ENCODE measurements around the gene CDR2.
"Not testable (repeated sequence)": the region's sequence is repeated elsewhere in the genome, so short reads cannot be mapped to it uniquely, and the experiment has no call there.

The CDR2 gene

GRCh38 chr16:22374311-22375116, at the start of gene CDR2:
CDR2 (minus strand) TSS chr16:22374619; CDS start chr16:22374309, 310 bp downstream.
- peak; percentile 92 for DNase-seq (ENCODE audit: low spot score)

GRCh38 chr16:22423716-22424115, 49.3 kb upstream of the CDR2 start:
- DNase-seq (ENCODE audit: low spot score): no peak

GRCh38 chr16:22421136-22421535, 46.7 kb upstream of the CDR2 start:
- DNase-seq (ENCODE audit: low spot score): no peak

- DNase-seq (ENCODE audit: low spot score): no peak
Measured at GRCh38 chr16:22420606-22421135, 46.3 kb upstream of the CDR2 start.

GRCh38 chr16:22419908-22420307, 45.5 kb upstream of the CDR2 start:
- no peak for DNase-seq (ENCODE audit: low spot score)

- DNase-seq (ENCODE audit: low spot score): no peak
Measured at GRCh38 chr16:22418826-22419225, 44.4 kb upstream of the CDR2 start.

- DNase-seq (ENCODE audit: low spot score): not testable (repeated sequence)
Measured at GRCh38 chr16:22417798-22418197, 43.4 kb upstream of the CDR2 start.

- no peak for DNase-seq (ENCODE audit: low spot score)
Measured at GRCh38 chr16:22417019-22417418, 42.6 kb upstream of the CDR2 start.

GRCh38 chr16:22413819-22414218, 39.4 kb upstream of the CDR2 start:
- no peak for DNase-seq (ENCODE audit: low spot score)

- no peak for DNase-seq (ENCODE audit: low spot score)
Measured at GRCh38 chr16:22407486-22407885, 33.1 kb upstream of the CDR2 start.

GRCh38 chr16:22402191-22402590, 27.8 kb upstream of the CDR2 start:
- no peak for DNase-seq (ENCODE audit: low spot score)

GRCh38 chr16:22400900-22401299, 26.5 kb upstream of the CDR2 start:
- DNase-seq (ENCODE audit: low spot score): no peak

GRCh38 chr16:22397931-22398330, 23.5 kb upstream of the CDR2 start:
- DNase-seq (ENCODE audit: low spot score): no peak

- no peak for DNase-seq (ENCODE audit: low spot score)
Measured at GRCh38 chr16:22397464-22397863, 23.0 kb upstream of the CDR2 start.

- no peak for DNase-seq (ENCODE audit: low spot score)
Measured at GRCh38 chr16:22395960-22396359, 21.5 kb upstream of the CDR2 start.

- no peak for DNase-seq (ENCODE audit: low spot score)
Measured at GRCh38 chr16:22394121-22394520, 19.7 kb upstream of the CDR2 start.

GRCh38 chr16:22388101-22388644, 13.8 kb upstream of the CDR2 start:
- no peak for DNase-seq (ENCODE audit: low spot score)

- DNase-seq (ENCODE audit: low spot score): no peak
Measured at GRCh38 chr16:22386976-22387375, 12.6 kb upstream of the CDR2 start.

- DNase-seq (ENCODE audit: low spot score): no peak
Measured at GRCh38 chr16:22385196-22385595, 10.8 kb upstream of the CDR2 start.

- no peak for DNase-seq (ENCODE audit: low spot score)
Measured at GRCh38 chr16:22383827-22384226, 9.4 kb upstream of the CDR2 start.

- no peak for DNase-seq (ENCODE audit: low spot score)
Measured at GRCh38 chr16:22381392-22381791, 7.0 kb upstream of the CDR2 start.

- DNase-seq (ENCODE audit: low spot score): no peak
Measured at GRCh38 chr16:22380529-22380928, 6.1 kb upstream of the CDR2 start.

- DNase-seq (ENCODE audit: low spot score): no peak
Measured at GRCh38 chr16:22379656-22380055, 5.2 kb upstream of the CDR2 start.
